ENCODE measurements around the gene PDHA2.

DNA sequence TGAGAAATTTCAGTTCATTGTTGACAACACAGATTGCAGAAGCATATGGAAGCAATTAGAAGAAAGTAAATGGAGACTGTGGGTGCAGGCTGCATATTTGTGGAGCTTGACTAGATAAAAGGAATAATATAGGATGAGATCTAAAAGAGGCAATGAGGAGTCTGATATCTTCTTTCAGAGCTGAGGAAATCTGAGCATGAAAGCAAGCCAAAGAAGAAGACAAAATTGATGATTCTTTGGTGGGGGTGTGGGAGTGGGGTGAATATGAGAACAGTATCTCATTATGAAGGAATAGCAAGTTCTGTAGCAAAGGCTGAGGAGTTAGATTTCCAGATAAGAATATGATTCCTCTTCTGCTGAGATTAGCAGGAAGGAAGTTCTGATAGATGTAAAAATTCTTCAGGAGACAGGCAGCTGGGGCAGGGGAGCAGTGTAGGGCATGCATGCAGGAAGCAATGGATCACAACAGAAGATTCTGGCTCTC lies 6.1 kb upstream of the PDHA2 start:
- TF ChIP-seq, protein P1, sequence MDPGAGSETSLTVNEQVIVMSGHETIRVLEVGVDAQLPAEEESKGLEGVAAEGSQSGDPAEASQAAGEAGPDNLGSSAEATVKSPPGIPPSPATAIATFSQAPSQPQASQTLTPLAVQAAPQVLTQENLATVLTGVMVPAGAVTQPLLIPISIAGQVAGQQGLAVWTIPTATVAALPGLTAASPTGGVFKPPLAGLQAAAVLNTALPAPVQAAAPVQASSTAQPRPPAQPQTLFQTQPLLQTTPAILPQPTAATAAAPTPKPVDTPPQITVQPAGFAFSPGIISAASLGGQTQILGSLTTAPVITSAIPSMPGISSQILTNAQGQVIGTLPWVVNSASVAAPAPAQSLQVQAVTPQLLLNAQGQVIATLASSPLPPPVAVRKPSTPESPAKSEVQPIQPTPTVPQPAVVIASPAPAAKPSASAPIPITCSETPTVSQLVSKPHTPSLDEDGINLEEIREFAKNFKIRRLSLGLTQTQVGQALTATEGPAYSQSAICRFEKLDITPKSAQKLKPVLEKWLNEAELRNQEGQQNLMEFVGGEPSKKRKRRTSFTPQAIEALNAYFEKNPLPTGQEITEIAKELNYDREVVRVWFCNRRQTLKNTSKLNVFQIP (CRISPR knock-in tag; IDR thresholded peaks at IDR 0.05; ENCODE audit: borderline replicate concordance, low read depth): no peak
- TF ChIP-seq ZFP30 (CRISPR knock-in tag; IDR thresholded peaks at IDR 0.05) (no peak), ZNF8 (CRISPR knock-in tag; IDR thresholded peaks at IDR 0.05) (no peak), CREB5 (CRISPR knock-in tag; IDR thresholded peaks at IDR 0.05; ENCODE audit: low read depth) (no peak), BACH2 (CRISPR knock-in tag; IDR thresholded peaks at IDR 0.05; ENCODE audit: borderline replicate concordance) (no peak), TCF4 (CRISPR knock-in tag; IDR thresholded peaks at IDR 0.05; ENCODE audit: borderline replicate concordance) (peak; percentile 60), ARNTL (CRISPR knock-in tag; IDR thresholded peaks at IDR 0.05; ENCODE audit: borderline replicate concordance, low read depth) (no peak)
- TF ChIP-seq, protein P2, sequence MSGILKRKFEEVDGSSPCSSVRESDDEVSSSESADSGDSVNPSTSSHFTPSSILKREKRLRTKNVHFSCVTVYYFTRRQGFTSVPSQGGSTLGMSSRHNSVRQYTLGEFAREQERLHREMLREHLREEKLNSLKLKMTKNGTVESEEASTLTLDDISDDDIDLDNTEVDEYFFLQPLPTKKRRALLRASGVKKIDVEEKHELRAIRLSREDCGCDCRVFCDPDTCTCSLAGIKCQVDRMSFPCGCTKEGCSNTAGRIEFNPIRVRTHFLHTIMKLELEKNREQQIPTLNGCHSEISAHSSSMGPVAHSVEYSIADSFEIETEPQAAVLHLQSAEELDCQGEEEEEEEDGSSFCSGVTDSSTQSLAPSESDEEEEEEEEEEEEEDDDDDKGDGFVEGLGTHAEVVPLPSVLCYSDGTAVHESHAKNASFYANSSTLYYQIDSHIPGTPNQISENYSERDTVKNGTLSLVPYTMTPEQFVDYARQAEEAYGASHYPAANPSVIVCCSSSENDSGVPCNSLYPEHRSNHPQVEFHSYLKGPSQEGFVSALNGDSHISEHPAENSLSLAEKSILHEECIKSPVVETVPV (CRISPR knock-in tag; IDR thresholded peaks at IDR 0.05): no peak
